Measurements from ENCODE around the gene UNC119.
A peak's percentile ranks its signal among the peaks of the same experiment; 100 is the strongest.

The UNC119 gene

DNA sequence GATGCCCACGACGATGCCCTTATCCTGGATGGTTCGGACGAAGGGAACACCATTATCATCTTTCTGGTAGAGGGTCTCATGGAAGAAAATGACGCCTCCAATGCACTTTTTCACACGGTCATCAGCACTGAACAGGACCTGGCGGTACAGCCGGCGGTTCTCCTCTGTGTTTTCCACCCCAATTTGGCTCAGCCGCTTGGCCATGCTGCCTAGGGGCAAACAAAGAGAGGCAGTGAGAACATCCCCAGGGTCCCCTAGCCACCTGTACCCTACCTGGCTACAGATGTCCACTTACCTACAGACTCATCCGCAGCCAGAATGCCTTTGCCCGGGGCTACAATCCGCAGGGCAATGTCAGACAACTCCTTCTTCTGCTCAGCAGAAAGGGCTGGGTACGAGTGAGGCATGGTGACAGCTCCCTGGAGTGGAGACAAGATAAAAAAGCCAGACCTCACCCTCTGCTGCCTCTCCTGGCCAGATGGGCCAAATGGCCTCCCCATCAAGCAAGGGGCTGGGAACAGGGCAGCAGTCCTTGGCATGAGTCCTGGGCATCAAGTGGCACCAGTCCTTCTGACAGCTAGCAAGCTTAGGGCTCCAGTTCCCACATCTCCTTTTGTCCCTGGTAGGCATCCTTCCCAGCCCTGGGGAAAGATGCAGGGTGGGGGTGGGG lies 22.8 kb upstream of the UNC119 start:
- no peak overlapping the region for H3K27ac ChIP-seq
- H3K9me3 ChIP-seq (ENCODE audit: low read depth, low read length) = no peaks in the 10 kb centered on the region
- H3K36me3 ChIP-seq (ENCODE audit: insufficient read depth, low read length) = peaks cover 34% of the 10 kb centered on the region
- H3K4me3 ChIP-seq = no peak overlapping the region
- no peak overlapping the region for H3K9ac ChIP-seq (ENCODE audit: insufficient read length)
- DNase-seq (ENCODE audit: low read depth, low spot score) = no peak
- TF ChIP-seq EZH2 (IDR thresholded peaks at IDR 0.05) (no peak), POLR2AphosphoS5 (IDR thresholded peaks at IDR 0.05; ENCODE audit: borderline replicate concordance, low read depth, low read length) (no peak), FOXP2 (optimal IDR thresholded peaks at IDR 0.05; ENCODE audit: control extremely low read depth, extremely low read length, insufficient read depth) (no peak)

DNA sequence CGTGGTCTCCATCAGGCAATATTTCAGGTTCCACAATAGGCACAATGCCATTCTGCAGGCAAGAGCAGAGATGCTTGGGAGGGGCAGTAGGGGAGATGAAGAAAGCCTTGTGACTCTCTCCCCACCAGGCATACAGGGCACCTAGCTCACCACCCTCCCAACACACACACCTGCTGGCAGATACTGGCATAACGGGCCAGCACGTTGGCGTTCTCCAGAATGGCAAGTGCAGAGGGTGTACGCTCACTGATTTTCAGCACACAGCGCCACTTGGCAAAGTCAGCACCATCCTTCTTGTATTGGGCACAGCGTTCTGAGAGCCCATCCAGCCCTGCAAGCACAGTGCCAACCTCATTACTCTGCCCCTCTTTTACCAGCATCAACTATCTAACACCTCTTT lies 22.1 kb upstream of the UNC119 start:
- Histone ChIP-seq H3K4me3 (no peak overlapping the region), H3K27ac (no peak overlapping the region), H3K36me3 (ENCODE audit: insufficient read depth, low read length) (peaks cover 27% of the 10 kb centered on the region), H3K9ac (ENCODE audit: insufficient read length) (no peak overlapping the region), H3K9me3 (ENCODE audit: low read depth, low read length) (no peaks in the 10 kb centered on the region)
- no peak for DNase-seq (ENCODE audit: low read depth, low spot score)
- TF ChIP-seq POLR2AphosphoS5 (IDR thresholded peaks at IDR 0.05; ENCODE audit: borderline replicate concordance, low read depth, low read length) = no peak
- no peak for TF ChIP-seq FOXP2 (optimal IDR thresholded peaks at IDR 0.05; ENCODE audit: control extremely low read depth, extremely low read length, insufficient read depth)
- TF ChIP-seq EZH2 (IDR thresholded peaks at IDR 0.05) = no peak

DNA sequence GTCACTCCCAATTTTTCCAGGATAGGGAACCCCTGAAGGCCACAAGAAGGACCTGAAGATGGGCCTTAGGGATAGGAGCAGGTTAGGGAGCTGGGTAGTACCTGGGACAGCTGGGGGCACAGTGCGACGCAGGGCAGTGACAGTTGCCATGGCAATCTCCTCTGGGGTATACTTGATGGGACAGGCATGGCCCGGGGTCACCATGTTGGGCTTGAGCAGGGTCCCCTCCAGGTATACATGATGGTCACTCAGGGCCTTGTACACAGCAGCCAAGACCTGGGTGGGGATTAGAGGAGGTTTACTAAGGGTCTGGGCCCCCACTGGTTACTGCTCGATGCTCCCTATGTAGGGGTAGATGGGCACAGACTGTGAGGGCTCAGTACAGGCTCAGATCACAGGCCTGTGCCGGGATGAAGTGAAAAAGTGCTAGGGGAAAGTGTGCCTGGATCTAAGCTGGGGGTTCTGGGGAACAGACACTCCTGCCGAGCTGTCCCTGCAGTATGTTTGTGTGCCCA lies 21.6 kb upstream of the UNC119 start:
- no peak for TF ChIP-seq EZH2 (IDR thresholded peaks at IDR 0.05)
- TF ChIP-seq POLR2AphosphoS5 (IDR thresholded peaks at IDR 0.05; ENCODE audit: borderline replicate concordance, low read depth, low read length) = no peak
- TF ChIP-seq FOXP2 (optimal IDR thresholded peaks at IDR 0.05; ENCODE audit: control extremely low read depth, extremely low read length, insufficient read depth) = no peak
- Histone ChIP-seq H3K4me3 (no peak overlapping the region), H3K9ac (ENCODE audit: insufficient read length) (no peak overlapping the region), H3K27ac (no peak overlapping the region), H3K9me3 (ENCODE audit: low read depth, low read length) (no peaks in the 10 kb centered on the region), H3K36me3 (ENCODE audit: insufficient read depth, low read length) (peaks cover 22% of the 10 kb centered on the region)
- DNase-seq (ENCODE audit: low read depth, low spot score) = no peak

DNA sequence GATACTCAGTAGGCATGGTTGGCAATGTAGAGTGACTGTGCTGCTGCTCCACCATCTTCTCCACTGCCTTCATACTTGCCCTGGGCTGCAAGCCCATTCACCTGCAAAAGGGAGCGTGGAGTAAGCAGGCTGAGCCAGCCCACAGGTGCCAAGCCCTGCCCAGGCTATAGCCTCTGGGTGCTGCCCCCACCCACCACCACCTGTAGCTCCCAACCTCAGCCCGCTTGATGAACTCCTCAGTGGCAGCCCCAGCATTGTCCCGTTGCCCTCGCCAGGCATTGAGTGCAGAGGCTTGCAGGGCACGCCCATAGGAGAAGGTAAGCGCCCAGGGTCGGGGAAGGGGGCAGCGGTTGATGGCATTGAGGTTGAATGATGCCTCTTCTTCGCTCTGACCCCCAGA lies 21.1 kb upstream of the UNC119 start:
- DNase-seq (ENCODE audit: low read depth, low spot score) = no peak
- Histone ChIP-seq H3K27ac (no peak overlapping the region), H3K36me3 (ENCODE audit: insufficient read depth, low read length) (peaks cover 17% of the 10 kb centered on the region), H3K4me3 (no peak overlapping the region), H3K9ac (ENCODE audit: insufficient read length) (no peak overlapping the region), H3K9me3 (ENCODE audit: low read depth, low read length) (no peaks in the 10 kb centered on the region)
- TF ChIP-seq POLR2AphosphoS5 (IDR thresholded peaks at IDR 0.05; ENCODE audit: borderline replicate concordance, low read depth, low read length) = no peak
- no peak for TF ChIP-seq FOXP2 (optimal IDR thresholded peaks at IDR 0.05; ENCODE audit: control extremely low read depth, extremely low read length, insufficient read depth)
- no peak for TF ChIP-seq EZH2 (IDR thresholded peaks at IDR 0.05)

DNA sequence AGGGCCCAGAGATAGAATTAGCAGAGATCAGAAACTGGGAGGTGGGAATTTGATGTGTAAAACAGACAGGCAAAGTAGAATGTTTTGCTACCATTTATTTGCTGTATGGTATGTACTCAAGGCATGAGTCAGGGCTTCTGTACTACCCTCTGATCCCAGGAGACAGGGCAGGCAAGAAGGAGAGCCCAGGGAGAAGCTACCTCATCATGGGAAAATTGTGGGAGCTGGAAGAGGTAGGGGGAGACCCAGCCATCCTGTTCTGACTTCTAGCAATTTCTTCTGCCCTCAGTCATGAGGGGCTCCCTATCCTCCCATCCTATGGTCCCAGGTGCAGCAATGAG lies 20.6 kb upstream of the UNC119 start:
- Histone ChIP-seq H3K27ac (no peak overlapping the region), H3K4me3 (no peak overlapping the region)
- no peak for TF ChIP-seq POLR2AphosphoS5 (IDR thresholded peaks at IDR 0.05; ENCODE audit: borderline replicate concordance, low read depth, low read length)
- TF ChIP-seq EZH2 (IDR thresholded peaks at IDR 0.05) = no peak
- TF ChIP-seq FOXP2 (optimal IDR thresholded peaks at IDR 0.05; ENCODE audit: control extremely low read depth, extremely low read length, insufficient read depth) = no peak

DNA sequence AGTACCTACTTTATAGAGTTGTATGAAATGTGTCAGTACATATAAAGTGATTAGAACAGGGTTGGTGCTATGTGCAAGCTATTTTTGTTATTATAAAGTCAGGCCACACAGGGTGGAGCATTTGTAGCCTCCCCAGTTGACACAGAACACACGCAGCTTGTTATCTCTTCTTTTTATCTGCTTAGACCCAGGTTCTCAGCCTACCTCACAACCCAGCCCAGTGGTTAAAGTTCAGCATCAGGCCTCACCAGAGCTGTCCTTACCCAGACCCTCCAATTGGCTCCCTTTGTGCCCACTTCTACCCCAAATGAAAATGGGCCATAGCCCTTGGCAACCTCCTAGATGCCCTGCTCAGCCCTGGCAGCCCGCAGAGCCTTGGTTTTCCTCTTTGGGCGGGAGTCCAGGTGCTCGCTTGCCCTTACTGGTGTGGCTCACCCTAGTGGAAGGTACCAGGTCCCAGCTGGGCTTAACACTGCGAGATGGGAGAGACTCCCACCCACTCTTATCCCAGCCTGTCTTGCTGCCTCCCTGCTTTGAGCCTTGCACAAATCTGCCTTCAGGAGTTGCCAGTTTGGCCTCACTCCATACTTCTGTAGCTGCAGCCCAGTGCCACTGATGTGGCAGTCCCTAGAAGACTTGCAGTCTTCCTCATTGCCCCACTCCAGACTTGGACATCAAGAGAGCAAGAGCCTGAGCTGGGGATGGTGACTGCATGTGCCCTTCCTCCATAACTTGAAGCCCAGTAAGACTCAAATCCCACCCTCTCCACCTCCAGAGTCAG lies 20.0 kb upstream of the UNC119 start:
- no peak overlapping the region for H3K27ac ChIP-seq
- peaks cover 6% of the 10 kb centered on the region for H3K36me3 ChIP-seq (ENCODE audit: insufficient read depth, low read length)
- no peaks in the 10 kb centered on the region for H3K9me3 ChIP-seq (ENCODE audit: low read depth, low read length)
- peak overlapping the region; percentile 95 for H3K4me3 ChIP-seq
- no peak overlapping the region for H3K9ac ChIP-seq (ENCODE audit: insufficient read length)
- no peak for TF ChIP-seq EZH2 (IDR thresholded peaks at IDR 0.05)
- TF ChIP-seq FOXP2 (optimal IDR thresholded peaks at IDR 0.05; ENCODE audit: control extremely low read depth, extremely low read length, insufficient read depth) = no peak
- no peak for TF ChIP-seq POLR2AphosphoS5 (IDR thresholded peaks at IDR 0.05; ENCODE audit: borderline replicate concordance, low read depth, low read length)
- no peak for DNase-seq (ENCODE audit: low read depth, low spot score)

More for the DNA sequence above, 20.6 kb upstream of the UNC119 start:
- Histone ChIP-seq H3K36me3 (ENCODE audit: insufficient read depth, low read length) (peaks cover 12% of the 10 kb centered on the region), H3K9me3 (ENCODE audit: low read depth, low read length) (no peaks in the 10 kb centered on the region), H3K9ac (ENCODE audit: insufficient read length) (no peak overlapping the region)
- no peak for DNase-seq (ENCODE audit: low read depth, low spot score)

DNA sequence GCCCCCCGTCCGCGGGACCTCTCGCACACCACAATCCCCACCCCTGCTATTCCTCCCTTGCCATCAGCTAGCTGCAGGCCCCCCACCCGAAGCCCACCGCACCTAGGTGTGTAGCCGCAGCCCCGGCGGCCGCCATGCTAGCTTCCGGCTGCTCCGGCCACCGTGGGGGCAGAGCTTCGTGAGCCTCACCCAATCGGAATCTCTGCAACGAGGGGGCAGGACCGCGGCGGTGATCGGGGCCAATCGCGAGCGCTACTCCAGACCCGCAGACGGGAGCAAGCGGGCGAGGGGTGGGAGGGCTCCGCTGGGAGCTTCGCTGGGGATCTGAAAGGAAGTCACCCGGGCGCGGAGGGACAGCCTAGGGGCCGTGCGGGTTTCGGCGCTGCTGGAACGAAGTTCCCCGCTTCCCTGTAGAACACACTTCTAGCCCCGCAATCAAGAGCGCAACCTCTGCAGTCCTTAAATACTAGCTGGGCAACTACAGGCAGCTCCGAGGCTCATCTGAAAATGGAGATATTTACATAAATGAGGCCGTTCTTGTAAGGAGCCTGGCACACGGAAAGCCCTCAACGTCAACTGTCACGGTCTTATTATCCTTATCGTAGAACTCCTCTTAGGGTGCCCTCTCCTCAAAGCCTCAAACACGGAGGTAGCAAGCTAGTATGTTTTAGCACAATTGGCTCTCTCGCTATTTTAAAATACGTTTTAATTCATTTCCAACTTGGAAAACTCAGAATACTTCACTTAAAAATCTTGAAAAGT lies 19.1 kb upstream of the UNC119 start, which contains the start of gene PIGS:
PIGS (minus strand) TSS at position 164 of the 762 bp plus-strand sequence; CDS start at position 136, 28 bp downstream.
- no peak for DNase-seq (ENCODE audit: low read depth, low spot score)
- peak within 1 kb of the TSS; percentile 95 for H3K4me3 ChIP-seq
- H3K9me3 ChIP-seq (ENCODE audit: low read depth, low read length) = no peaks in the 10 kb centered on the region
- H3K36me3 ChIP-seq (ENCODE audit: insufficient read depth, low read length) = no peaks in the 10 kb centered on the region; the same call in 1 of the 2 replicates
- peak within 1 kb of the TSS; percentile 89 for H3K9ac ChIP-seq (ENCODE audit: insufficient read length)
- TF ChIP-seq EZH2 (IDR thresholded peaks at IDR 0.05) = no peak
- TF ChIP-seq POLR2AphosphoS5 (IDR thresholded peaks at IDR 0.05; ENCODE audit: borderline replicate concordance, low read depth, low read length) = peak; percentile 75; the same call in 1 of the 2 replicates
- no peak for TF ChIP-seq FOXP2 (optimal IDR thresholded peaks at IDR 0.05; ENCODE audit: control extremely low read depth, extremely low read length, insufficient read depth)
- no peak within 1 kb of the TSS for H3K27ac ChIP-seq

All from SK-N-MC (cell line).